RWPE1 (cell line): ENCODE data around the gene CENPVL1.

Experiments
- CTCF ChIA-PET: fragments of 350-600 bp; sonication (Branson Sonifier 250); formaldehyde crosslinking; extraction: SDS; loops from one replicate; lab custom pipeline; 2021; lab: Yijun Ruan, JAX
- POLR2A ChIA-PET: fragments of 400-600 bp; formaldehyde crosslinking; extraction: SDS; loops from one replicate; lab custom pipeline; 2020; ENCODE audit warnings: antibody characterized with exemption; ENCODE audit not compliant: low non-redundant PET; lab: Yijun Ruan, JAX
- DNase-seq: peaks from one replicate; pipeline ENCODE4 v3.0.0; 2012; ENCODE audit warnings: low spot score
- H3K27ac ChIP-seq: fragments of 450-650 bp; 2 replicates; pipeline ENCODE4 v1.5.1; 2017
- CTCF ChIP-seq: fragments of 450-650 bp; conservative IDR thresholded peaks from 2 replicates; pipeline ENCODE4 v1.5.1; 2017; ENCODE audit warnings: low read depth, mild to moderate bottlenecking

Gene CENPVL1

GRCh38 chrX:51728202-51728601, 17.9 kb downstream of the CENPVL1 start:
- no peak for DNase-seq
- no peak overlapping the region for H3K27ac ChIP-seq
- POLR2A ChIA-PET, result no interaction called here
- TF ChIP-seq CTCF, result no peak
- CTCF ChIA-PET, result no interaction called here

DNA sequence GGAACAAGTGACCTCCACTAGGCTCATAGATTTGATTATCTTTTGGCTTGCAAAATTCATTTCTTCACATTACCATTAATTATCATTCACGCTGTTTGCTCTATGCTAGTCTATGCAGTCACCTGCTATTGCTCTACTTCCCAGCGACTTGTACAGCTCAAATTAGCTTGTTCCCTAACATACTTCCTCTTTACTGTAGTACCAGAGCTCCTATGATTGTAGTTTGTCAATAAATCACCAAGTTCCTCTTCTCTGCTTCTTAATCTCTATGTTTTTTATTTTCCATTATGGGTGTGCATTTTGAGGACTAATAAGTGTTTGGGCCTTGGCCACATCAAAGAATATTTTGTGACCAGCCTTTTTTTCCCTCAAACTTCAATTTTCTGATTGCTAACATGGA, 26.8 kb downstream of the CENPVL1 start:
- H3K27ac ChIP-seq, result no peak overlapping the region
- ChIA-PET CTCF (no interaction called here), POLR2A (no interaction called here)
- no peak for DNase-seq
- TF ChIP-seq CTCF, result no peak

DNA sequence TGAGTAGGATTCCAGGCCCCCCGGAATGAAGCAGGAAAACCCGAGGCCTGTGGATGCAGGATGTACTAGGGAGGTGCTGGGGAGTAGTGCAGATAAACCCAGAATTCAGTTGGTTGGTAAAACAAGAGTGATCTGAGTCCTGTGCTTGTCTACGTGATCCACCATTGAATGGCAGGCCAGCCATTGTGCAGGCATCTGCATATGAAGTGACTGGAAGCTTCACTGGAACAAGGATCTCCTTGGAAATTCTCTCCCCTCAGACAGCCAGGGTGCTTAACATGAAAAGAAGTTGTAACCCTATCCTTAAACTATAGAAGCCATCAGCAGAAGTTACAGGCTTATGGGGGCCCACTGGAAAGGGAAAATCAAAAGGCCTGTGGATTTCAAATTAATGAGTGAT, 32.3 kb downstream of the CENPVL1 start:
- ChIA-PET CTCF (no interaction called here), POLR2A (no interaction called here)
- no peak for TF ChIP-seq CTCF
- no peak overlapping the region for H3K27ac ChIP-seq
- no peak for DNase-seq

DNA sequence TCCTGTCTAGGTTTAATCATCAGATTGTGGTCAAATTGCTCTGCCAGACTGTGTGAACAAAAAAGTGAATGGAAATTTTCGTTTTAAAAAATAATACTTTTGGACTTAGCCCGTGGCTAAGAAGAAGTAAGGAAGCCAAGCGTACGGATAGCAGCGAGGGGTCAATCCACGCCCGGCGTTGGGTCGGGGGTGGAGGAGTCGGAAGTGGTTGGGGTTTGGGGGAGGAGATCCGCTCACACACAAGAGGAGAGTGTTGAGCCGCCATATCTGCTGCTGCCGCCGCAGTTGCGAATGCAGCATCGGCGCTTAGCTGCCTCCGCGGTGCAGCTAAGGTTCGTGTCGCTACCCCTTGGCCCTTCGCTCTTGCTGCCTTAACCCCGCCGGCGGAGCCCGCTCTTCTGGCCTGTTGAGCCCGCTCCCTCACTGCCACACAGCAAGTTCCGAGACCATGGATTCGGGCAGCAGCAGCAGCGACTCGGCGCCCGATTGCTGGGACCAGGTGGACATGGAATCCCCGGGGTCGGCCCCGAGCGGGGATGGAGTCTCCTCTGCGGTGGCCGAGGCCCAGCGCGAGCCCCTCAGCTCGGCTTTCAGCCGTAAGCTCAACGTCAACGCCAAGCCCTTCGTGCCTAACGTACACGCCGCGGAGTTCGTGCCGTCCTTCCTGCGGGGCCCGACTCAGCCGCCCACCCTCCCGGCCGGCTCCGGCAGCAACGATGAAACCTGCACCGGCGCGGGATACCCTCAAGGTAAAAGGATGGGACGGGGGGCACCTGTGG, 33.1 kb downstream of the CENPVL1 start, which contains the start of gene GSPT2:
TSS of gene GSPT2 (plus strand) at position 264 of the 779 bp plus-strand sequence. CDS start at position 449, 185 bp downstream.
- no peak for DNase-seq
- TF ChIP-seq CTCF, result no peak
- ChIA-PET POLR2A (no interaction called here), CTCF (no interaction called here)
- no peak within 1 kb of the TSS for H3K27ac ChIP-seq

GRCh38 chrX:51747671-51748070, 37.4 kb downstream of the CENPVL1 start:
- POLR2A ChIA-PET, result no interaction called here
- CTCF ChIA-PET, result no interaction called here
- DNase-seq, result no peak
- no peak for TF ChIP-seq CTCF
- H3K27ac ChIP-seq, result no peak overlapping the region

DNA sequence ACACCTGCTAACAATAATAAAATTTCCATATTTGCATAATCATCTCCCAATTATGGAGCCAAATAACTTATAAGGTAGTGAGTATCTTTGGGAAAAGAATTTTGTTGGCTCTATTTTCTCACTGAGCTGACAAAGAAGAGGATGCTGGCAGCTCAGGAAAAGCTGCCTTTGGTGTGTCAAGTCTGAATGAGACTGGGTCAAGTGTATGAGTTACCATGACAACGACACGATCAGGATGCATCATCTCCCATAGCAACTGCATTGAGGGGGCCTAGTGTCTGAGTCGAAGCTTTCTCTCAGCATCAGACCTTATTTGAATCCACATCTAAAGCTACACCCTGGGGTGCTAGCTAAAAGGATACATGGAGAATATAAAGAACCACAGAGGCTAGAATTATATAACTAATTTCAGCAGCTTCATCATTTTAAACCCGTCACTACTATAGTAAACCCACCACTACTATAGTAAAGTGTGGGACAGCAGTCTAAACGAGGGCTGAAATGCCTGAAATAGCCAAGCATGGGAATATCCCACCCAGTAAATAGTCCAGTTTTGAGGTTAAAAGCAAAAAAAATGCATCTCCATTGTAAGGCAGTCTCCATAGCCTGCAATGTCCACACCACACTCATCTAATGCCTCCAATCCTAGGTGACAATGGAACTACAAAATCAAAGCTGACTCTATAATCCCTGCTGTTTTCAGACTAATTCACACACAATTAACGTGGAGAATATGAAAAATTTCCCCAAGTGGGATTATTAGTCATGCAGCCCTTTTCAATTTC, 48.9 kb downstream of the CENPVL1 start:
- no peak for DNase-seq
- ChIA-PET CTCF (no interaction called here), POLR2A (no interaction called here)
- no peak for TF ChIP-seq CTCF
- H3K27ac ChIP-seq, result no peak overlapping the region
